HG02870 (cell line): ENCODE data around the gene PDZD2.
"Not testable (repeated sequence)": the region's sequence is repeated elsewhere in the genome, so short reads cannot be mapped to it uniquely, and the experiment has no call there.

Experiments
- ATAC-seq: cut with Tn5 transposase; IDR thresholded peaks from one replicate; pipeline ENCODE4 v1.9.1; 2021; ENCODE audit warnings: mild to moderate bottlenecking, moderate library complexity; ENCODE audit not compliant: unreplicated experiment

Gene PDZD2

GRCh38 chr5:32059761-32060530 lies 421.0 kb downstream of the PDZD2 start:
- ATAC-seq, result no peak

- ATAC-seq, result no peak
These were observed 422.3 kb downstream of the PDZD2 start for GRCh38 chr5:32061236-32061635.

DNA sequence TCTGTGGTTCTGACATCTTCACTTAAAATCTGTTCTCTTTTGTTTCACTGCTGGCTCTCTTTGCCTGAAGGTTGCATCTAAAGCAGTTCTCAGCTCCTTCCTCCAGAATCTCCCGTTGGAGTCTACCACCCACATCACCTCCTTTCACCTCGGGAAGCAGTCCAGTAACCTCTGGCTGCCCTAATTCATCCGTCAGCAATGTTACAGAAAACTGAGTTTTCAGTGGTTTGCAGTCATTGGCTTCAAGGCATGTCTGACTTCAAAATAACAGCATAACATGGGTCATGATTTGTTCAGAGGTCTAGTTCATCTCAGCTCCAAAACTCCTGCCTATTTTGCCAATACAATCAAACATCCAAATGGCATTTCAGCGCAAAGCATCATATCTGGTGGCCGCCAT lies 427.5 kb downstream of the PDZD2 start:
- ATAC-seq, result no peak

GRCh38 chr5:32067774-32068470 lies 429.0 kb downstream of the PDZD2 start:
- ATAC-seq, result no peak

DNA sequence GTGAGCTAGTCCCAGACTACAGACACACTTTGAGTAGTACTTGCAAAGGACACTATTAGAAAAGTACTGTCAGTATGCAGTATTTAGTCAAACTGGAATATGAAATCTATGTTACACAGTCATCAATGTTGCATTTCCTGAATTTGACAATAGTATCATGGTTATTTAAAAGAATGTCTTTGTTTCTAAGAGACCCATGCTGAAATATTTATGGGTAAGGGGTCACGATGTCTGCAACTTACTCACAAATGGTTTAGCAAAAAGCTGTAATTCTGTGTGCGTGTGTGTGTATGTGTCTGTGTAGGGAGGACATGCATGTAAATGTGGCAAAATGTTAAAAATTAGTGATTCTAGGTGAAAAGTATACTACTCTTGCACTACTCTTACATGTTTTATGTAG lies 429.6 kb downstream of the PDZD2 start:
- ATAC-seq, result no peak

- ATAC-seq, result no peak
These were observed 430.5 kb downstream of the PDZD2 start for GRCh38 chr5:32069396-32069795.

DNA sequence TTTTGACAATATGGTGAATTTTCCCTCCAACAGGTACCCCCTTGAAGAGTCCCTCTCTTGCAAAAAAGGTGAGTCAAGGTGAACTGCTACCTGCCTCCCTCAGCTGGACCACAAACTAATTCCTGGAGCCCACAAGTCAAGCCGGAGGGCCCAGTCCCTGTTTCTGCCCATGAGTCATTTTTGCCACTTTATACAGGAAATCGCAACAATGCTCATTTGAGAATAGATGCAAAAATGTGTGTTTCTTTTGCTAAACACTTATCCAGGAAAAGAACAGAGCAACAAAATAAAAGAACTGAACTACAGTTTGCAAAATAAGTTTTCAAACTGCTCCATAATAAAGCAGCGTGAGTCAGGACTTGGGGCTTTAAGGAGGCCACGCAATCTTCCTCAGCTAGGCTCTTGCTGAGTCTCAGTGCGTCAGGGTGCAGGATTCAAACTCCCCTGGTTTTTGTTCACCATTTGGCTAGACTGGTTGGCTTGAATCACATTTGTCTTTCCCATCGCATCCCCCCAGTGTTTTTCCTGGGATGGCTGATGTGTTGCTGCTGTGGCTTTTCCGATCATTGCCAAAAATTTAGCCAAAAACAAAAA lies 432.5 kb downstream of the PDZD2 start:
- ATAC-seq, result no peak

GRCh38 chr5:32072054-32072453 lies 433.1 kb downstream of the PDZD2 start:
- no peak for ATAC-seq

DNA sequence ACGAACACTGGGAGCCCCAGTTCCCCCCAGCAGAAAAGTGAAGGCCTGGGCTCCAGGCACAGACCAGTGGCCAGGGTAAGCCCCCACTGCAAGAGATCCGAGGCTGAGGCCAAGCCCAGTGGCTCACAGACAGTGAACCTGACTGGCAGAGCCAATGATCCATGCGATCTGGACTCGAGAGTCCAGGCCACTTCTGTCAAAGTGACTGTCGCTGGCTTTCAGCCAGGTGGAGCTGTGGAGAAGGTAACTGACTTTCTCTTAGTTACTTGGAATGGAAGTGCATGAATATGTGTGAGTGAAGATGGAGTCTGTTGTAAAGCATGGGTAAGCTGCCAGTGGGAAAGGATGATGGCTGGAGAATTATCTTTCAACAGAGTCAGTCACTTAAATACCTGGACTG lies 435.5 kb downstream of the PDZD2 start:
- ATAC-seq, result no peak

DNA sequence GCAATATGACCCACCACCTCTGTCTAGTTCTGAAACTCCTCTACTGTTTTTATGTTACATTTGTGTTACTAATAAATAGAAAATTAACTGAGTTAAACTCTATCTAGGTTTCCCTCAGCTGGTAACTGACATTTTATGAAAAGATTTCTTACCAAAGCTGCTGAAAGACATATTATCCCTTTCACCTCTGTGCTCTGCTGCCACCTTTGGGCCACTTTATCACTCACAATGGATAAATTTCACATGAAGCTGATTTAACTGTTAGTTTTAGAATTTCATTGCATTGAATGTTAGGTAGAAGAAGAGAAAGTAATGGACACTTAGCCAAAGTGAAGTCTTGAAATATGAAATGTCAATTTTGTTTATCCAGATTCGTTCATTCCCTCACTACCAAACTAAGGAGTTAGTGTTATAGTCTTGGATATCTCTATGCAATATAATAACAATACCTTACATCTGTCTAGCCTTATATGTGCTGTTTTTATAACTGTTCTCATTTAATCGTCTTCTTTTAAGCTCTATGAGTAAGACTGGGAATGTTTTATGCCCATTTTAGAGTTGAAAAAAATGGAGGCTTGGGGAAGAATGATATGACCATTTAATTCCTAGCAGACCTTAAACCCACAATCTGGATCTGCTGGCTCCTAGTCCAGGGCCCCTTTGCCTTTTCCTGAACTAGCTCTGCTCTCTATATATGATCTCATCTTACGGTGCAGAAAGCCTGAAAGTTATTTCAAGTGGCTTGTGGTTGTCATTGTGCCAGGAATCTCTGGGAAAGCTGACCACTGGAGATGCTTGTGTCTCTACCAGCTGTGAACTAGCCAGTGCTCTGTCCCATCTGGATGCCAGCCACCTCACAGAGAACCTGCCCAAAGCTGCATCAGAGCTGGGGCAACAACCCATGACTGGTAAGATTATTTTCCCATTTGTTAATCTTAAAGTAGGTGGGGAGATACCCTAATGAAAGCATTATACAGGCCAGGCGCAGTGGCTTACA lies 438.1 kb downstream of the PDZD2 start:
- no peak for ATAC-seq

GRCh38 chr5:32078855-32079254 lies 439.9 kb downstream of the PDZD2 start:
- not testable (repeated sequence) for ATAC-seq

- ATAC-seq, result not testable (repeated sequence)
These were observed 441.6 kb downstream of the PDZD2 start for GRCh38 chr5:32080565-32080964.

DNA sequence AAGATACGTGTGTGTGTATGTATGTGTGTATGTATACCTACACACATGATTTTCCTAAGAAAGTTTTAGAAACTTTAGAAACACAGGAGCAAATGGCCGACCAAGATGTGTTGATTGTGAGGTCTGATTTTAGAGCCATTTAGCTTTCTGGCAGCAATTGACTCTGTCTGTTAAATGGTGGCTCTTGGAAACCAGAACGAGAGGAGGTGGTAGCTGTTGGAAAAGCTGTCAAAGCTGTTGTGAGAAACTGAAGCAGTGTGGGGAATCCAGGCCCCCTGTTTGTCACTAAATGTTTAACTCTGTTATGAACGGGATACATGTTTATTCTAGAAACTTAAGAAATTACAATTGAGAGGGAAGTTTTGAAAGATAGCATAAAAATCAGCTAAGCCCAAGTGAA lies 443.8 kb downstream of the PDZD2 start:
- no peak for ATAC-seq

DNA sequence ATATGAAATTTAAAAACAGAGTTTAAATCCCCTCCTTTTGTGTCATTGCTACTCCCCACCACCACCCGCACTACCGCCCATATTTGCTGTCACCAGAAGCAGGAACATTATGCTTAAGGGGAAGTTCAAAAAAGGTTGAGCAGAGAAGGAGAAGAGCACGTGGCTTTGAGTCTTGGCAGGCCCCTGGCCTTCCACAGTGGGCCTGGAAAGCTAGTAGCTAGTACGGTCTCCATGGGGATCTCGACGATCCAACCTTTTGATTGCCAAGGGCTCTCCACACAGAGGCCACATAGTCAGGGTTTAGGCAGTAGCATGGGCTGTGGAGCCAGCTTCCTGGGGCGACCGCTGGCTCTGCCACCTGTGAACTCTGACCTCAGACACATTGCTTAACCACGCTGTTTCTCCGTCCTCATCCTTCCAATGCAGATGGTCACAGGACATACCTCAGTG lies 445.1 kb downstream of the PDZD2 start:
- ATAC-seq, result no peak

GRCh38 chr5:32087086-32088082 lies 448.5 kb downstream of the PDZD2 start:
- no peak for ATAC-seq

DNA sequence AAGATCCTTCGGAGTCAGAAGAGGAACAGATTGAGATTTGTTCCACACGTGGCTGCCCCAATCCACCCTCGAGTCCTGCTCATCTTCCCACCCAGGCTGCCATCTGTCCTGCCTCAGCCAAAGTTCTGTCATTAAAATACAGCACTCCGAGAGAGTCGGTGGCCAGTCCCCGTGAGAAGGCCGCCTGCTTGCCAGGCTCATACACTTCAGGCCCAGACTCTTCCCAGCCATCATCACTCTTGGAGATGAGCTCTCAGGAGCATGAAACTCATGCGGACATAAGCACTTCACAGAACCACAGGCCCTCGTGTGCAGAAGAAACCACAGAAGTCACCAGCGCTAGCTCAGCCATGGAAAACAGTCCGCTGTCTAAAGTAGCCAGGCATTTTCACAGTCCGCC lies 449.3 kb downstream of the PDZD2 start:
- ATAC-seq, result no peak

DNA sequence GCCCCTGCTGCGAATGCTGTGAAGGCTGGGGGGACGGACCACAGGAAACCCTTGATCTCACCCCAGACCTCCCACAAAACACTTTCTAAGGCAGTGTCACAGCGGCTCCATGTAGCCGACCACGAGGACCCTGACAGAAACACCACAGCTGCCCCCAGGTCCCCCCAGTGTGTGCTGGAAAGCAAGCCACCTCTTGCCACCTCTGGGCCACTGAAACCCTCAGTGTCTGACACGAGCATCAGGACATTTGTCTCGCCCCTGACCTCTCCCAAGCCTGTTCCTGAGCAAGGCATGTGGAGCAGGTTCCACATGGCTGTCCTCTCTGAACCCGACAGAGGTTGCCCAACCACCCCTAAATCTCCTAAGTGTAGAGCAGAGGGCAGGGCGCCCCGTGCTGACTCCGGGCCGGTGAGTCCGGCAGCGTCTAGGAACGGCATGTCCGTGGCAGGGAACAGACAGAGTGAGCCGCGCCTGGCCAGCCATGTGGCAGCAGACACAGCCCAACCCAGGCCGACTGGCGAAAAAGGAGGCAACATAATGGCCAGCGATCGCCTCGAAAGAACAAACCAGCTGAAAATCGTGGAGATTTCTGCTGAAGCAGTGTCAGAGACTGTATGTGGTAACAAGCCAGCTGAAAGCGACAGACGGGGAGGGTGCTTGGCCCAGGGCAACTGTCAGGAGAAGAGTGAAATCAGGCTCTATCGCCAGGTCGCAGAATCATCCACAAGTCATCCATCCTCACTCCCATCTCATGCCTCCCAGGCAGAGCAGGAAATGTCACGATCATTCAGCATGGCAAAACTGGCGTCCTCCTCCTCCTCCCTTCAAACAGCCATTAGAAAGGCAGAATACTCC lies 450.4 kb downstream of the PDZD2 start:
- ATAC-seq, result no peak

DNA sequence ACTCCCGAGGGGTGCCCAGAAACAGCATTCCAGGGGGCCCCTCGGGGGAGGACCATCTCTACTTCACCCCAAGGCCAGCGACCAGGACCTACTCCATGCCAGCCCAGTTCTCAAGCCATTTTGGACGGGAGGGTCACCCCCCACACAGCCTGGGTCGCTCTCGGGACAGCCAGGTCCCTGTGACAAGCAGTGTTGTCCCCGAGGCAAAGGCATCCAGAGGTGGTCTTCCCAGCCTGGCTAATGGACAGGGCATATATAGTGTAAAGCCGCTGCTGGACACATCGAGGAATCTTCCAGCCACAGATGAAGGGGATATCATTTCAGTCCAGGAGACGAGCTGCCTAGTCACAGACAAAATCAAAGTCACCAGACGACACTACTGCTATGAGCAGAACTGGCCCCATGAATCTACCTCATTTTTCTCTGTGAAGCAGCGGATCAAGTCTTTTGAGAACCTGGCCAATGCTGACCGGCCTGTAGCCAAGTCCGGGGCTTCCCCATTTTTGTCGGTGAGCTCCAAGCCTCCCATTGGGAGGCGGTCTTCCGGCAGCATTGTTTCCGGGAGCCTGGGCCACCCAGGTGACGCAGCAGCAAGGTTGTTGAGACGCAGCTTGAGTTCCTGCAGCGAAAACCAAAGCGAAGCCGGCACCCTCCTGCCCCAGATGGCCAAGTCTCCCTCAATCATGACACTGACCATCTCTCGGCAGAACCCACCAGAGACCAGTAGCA lies 451.3 kb downstream of the PDZD2 start:
- ATAC-seq, result no peak
